Measurements from ENCODE around the gene ABHD6. TPM values are rescaled to one million over a fixed set of nuclear protein-coding genes. Genes with fewer than 3 reads are reported as not detected.
A peak's percentile ranks its signal among the peaks of the same experiment; 100 is the strongest.

ABHD6 gene
- total RNA-seq, 2 donors from 2014 or later = 7.5 to 8.6 TPM

GRCh38 chr3:58321791-58322190, 84.2 kb downstream of the ABHD6 start:
- Mint-ChIP-seq H3K4me1 (peaks cover 6% of the 10 kb centered on the region), H3K27me3 (ENCODE audit: insufficient read depth) (peaks cover 1% of the 10 kb centered on the region), H3K36me3 (ENCODE audit: low read depth) (peaks cover 32% of the 10 kb centered on the region), H3K4me3 (no peak overlapping the region), H3K27ac (no peak overlapping the region), H3K9me3 (no peaks in the 10 kb centered on the region)
- H3K9ac ChIP-seq (ENCODE audit: extremely low read depth, low read length, poor library complexity, severe bottlenecking) = no peak overlapping the region
- WGBS, 2 experiments (ENCODE audit: insufficient coverage in 1 of 2, insufficient read length in 1 of 2) = 68 to 84% methylated on average over 7 of the region's 7 CpGs
- no peak overlapping the region for H3K27ac ChIP-seq (ENCODE audit: low read depth, low read length)
- no peak for TF ChIP-seq CTCF (conservative IDR thresholded peaks at IDR 0.05)
- H3K4me1 ChIP-seq (ENCODE audit: control insufficient read depth, insufficient read depth, low read length) = peaks cover 2% of the 10 kb centered on the region
- peaks cover 43% of the 10 kb centered on the region for H3K36me3 ChIP-seq (ENCODE audit: control insufficient read depth, insufficient read depth, low read length)
- no peaks in the 10 kb centered on the region for H3K27me3 ChIP-seq (ENCODE audit: control insufficient read depth, insufficient read depth, low read length, poor library complexity, severe bottlenecking)
- no peaks in the 10 kb centered on the region for H3K9me3 ChIP-seq (ENCODE audit: control insufficient read depth, low read length)
- no peak overlapping the region for H3K4me3 ChIP-seq (ENCODE audit: low read length)
- peak; percentile 65 for DNase-seq

- Histone ChIP-seq H3K27ac (ENCODE audit: low read depth, low read length) (no peak overlapping the region), H3K9ac (ENCODE audit: extremely low read depth, low read length, poor library complexity, severe bottlenecking) (no peak overlapping the region), H3K4me1 (ENCODE audit: control insufficient read depth, insufficient read depth, low read length) (peaks cover 2% of the 10 kb centered on the region), H3K36me3 (ENCODE audit: control insufficient read depth, insufficient read depth, low read length) (peaks cover 33% of the 10 kb centered on the region), H3K4me3 (ENCODE audit: low read length) (no peak overlapping the region), H3K27me3 (ENCODE audit: control insufficient read depth, insufficient read depth, low read length, poor library complexity, severe bottlenecking) (peaks cover 8% of the 10 kb centered on the region), H3K9me3 (ENCODE audit: control insufficient read depth, low read length) (no peaks in the 10 kb centered on the region)
- DNase-seq = no peak
- Mint-ChIP-seq H3K4me3 (no peak overlapping the region), H3K27ac (no peak overlapping the region), H3K9me3 (no peaks in the 10 kb centered on the region), H3K4me1 (peaks cover 6% of the 10 kb centered on the region), H3K36me3 (ENCODE audit: low read depth) (peaks cover 22% of the 10 kb centered on the region), H3K27me3 (ENCODE audit: insufficient read depth) (peaks cover 9% of the 10 kb centered on the region)
- 80 to 88% methylated on average over 1 of the region's 1 CpG for WGBS, 2 experiments (ENCODE audit: insufficient coverage in 1 of 2, insufficient read length in 1 of 2)
- no peak for TF ChIP-seq CTCF (conservative IDR thresholded peaks at IDR 0.05)
Observed at GRCh38 chr3:58322793-58323192, 85.2 kb downstream of the ABHD6 start.

- H3K27ac ChIP-seq (ENCODE audit: low read depth, low read length) = no peak overlapping the region
- peaks cover 15% of the 10 kb centered on the region for H3K27me3 Mint-ChIP-seq (ENCODE audit: insufficient read depth)
- H3K9ac ChIP-seq (ENCODE audit: extremely low read depth, low read length, poor library complexity, severe bottlenecking) = no peak overlapping the region
- DNase-seq = no peak
- H3K36me3 ChIP-seq (ENCODE audit: control insufficient read depth, insufficient read depth, low read length) = peaks cover 24% of the 10 kb centered on the region
- H3K4me1 Mint-ChIP-seq = peaks cover 6% of the 10 kb centered on the region
- peaks cover 14% of the 10 kb centered on the region for H3K36me3 Mint-ChIP-seq (ENCODE audit: low read depth)
- peaks cover 2% of the 10 kb centered on the region for H3K4me1 ChIP-seq (ENCODE audit: control insufficient read depth, insufficient read depth, low read length)
- H3K4me3 Mint-ChIP-seq = no peak overlapping the region
- TF ChIP-seq CTCF (conservative IDR thresholded peaks at IDR 0.05) = no peak
- H3K27ac Mint-ChIP-seq = no peak overlapping the region
- no peaks in the 10 kb centered on the region for H3K9me3 ChIP-seq (ENCODE audit: control insufficient read depth, low read length)
- 78 to 92% methylated on average over 2 to 3 of the region's 3 CpGs for WGBS, 2 experiments (ENCODE audit: insufficient coverage in 1 of 2, insufficient read length in 1 of 2)
- H3K4me3 ChIP-seq (ENCODE audit: low read length) = no peak overlapping the region
- no peaks in the 10 kb centered on the region for H3K9me3 Mint-ChIP-seq
- peaks cover 8% of the 10 kb centered on the region for H3K27me3 ChIP-seq (ENCODE audit: control insufficient read depth, insufficient read depth, low read length, poor library complexity, severe bottlenecking)
Observed at GRCh38 chr3:58323529-58324390, 86.2 kb downstream of the ABHD6 start.

Measured in endodermal cell (in vitro differentiated cells).